ENCODE measurements around the gene CAPN8. TPM values are rescaled to one million over a fixed set of nuclear protein-coding genes. Genes with fewer than 3 reads are reported as not detected.

Gene CAPN8
- total and polyA plus RNA-seq, 10 donors = 0.08 to 0.73 TPM; not detected in 8

DNA sequence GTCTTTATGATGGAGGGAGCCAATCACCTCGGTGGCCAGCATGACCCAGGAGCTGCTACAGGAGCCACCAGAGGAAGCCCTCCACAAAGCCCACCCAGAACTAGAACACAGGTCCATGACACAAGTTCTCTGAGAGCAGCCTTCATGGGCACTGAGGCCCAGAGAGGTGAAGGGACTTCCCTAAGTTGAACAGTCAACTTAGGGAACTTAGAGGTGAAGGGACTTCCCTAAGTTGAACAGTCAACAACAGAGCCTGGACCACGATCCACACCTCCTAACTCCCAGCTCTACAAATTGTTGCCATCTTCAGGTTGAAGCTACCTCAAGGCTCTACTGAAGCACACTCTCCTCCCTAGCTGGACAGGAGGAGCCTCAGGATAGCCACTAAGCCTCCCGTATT, 139.5 kb downstream of the CAPN8 start:
- no peak overlapping the region for H3K27ac ChIP-seq
- H3K9me3 ChIP-seq = peaks cover 0 to 14% (median 6%) of the 10 kb centered on the region in 8 donors
- no peak for DNase-seq
- intact Hi-C loops (cut with DNase I; ENCODE audit: low total_unique reads) = no loop called here
- 68 to 90% (median 74%) methylated on average over 3 of the region's 3 CpGs for WGBS, 5 donors
- TF ChIP-seq POLR2A (IDR thresholded peaks at IDR 0.05) (no peak), POLR2AphosphoS5 (IDR thresholded peaks at IDR 0.05) (no peak)
- TF ChIP-seq, protein P1, sequence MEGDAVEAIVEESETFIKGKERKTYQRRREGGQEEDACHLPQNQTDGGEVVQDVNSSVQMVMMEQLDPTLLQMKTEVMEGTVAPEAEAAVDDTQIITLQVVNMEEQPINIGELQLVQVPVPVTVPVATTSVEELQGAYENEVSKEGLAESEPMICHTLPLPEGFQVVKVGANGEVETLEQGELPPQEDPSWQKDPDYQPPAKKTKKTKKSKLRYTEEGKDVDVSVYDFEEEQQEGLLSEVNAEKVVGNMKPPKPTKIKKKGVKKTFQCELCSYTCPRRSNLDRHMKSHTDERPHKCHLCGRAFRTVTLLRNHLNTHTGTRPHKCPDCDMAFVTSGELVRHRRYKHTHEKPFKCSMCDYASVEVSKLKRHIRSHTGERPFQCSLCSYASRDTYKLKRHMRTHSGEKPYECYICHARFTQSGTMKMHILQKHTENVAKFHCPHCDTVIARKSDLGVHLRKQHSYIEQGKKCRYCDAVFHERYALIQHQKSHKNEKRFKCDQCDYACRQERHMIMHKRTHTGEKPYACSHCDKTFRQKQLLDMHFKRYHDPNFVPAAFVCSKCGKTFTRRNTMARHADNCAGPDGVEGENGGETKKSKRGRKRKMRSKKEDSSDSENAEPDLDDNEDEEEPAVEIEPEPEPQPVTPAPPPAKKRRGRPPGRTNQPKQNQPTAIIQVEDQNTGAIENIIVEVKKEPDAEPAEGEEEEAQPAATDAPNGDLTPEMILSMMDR (IDR thresholded peaks at IDR 0.05 in 8 of 11, conservative IDR thresholded peaks at IDR 0.05 in 3 of 11) = no peak
- no peaks in the 10 kb centered on the region for H3K4me1 ChIP-seq
- H3K36me3 ChIP-seq = no peaks in the 10 kb centered on the region
- no peak overlapping the region for H3K4me3 ChIP-seq
- no peaks in the 10 kb centered on the region for H3K27me3 ChIP-seq (replicated peaks in 1 of 7)

DNA sequence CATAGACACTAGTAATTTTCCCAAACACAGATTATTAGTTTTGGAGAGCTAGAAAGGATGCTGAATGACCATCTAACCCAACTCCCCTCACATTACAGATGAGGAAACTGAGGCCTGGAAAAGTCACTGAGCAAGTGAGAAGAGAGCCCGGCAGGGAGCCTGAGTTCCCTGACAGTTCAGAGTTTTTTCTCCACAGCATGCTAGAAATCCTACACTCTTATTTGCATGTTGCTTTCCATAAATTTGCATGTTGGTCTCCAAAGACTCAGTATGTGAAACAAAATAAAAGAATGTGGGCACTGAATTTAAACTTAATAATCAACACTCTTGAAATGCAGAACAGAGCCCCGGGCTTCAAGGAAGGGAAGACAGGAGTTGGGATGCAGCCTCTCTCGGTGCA, 140.0 kb downstream of the CAPN8 start:
- intact Hi-C loops (cut with DNase I; ENCODE audit: low total_unique reads) = no loop called here
- Histone ChIP-seq H3K36me3 (no peaks in the 10 kb centered on the region), H3K27me3 (replicated peaks in 1 of 7) (no peaks in the 10 kb centered on the region), H3K27ac (no peak overlapping the region), H3K9me3 (peaks cover 0 to 14% (median 6%) of the 10 kb centered on the region in 8 donors), H3K4me3 (no peak overlapping the region), H3K4me1 (no peaks in the 10 kb centered on the region)
- DNase-seq = no peak
- TF ChIP-seq, protein P1 (IDR thresholded peaks at IDR 0.05 in 8 of 11, conservative IDR thresholded peaks at IDR 0.05 in 3 of 11) = no peak
- TF ChIP-seq POLR2AphosphoS5 (IDR thresholded peaks at IDR 0.05) = no peak
- no peak for TF ChIP-seq POLR2A (IDR thresholded peaks at IDR 0.05)
- 65 to 91% (median 85%) methylated on average over 3 of the region's 3 CpGs for WGBS, 5 donors

DNA sequence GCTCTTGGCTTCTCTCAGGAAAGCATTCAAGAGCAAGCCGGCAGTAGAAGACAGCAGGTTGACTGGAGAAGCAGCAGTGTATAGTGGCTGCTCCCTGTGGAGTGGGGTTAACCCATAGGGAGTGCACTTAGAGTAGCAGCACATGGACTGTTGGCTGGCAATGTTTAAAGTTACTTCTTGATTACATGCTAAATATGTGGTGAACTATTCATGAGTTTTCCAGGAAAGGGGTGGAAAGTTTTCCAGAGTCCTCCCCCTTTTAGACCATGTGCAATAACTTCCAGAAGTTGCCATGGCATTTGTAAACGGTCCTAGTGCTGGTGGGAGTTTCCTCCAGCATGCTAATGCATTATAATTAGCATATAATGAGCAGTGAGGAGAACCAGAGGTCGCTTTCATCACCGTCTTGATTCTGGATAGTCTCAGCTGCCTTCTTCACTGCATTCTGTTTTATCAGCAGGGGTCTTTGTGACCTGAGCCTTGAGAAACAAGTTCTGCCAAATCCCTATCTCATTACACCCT, 140.5 kb downstream of the CAPN8 start:
- intact Hi-C loops (cut with DNase I; ENCODE audit: low total_unique reads) = no loop called here
- Histone ChIP-seq H3K36me3 (no peaks in the 10 kb centered on the region), H3K4me1 (no peaks in the 10 kb centered on the region), H3K4me3 (no peak overlapping the region), H3K27me3 (replicated peaks in 1 of 7) (no peaks in the 10 kb centered on the region), H3K9me3 (peaks cover 0 to 14% (median 6%) of the 10 kb centered on the region in 8 donors), H3K27ac (no peak overlapping the region)
- no peak for DNase-seq
- 61 to 80% (median 77%) methylated on average over 4 of the region's 4 CpGs for WGBS, 5 donors
- TF ChIP-seq, protein P1 (IDR thresholded peaks at IDR 0.05 in 8 of 11, conservative IDR thresholded peaks at IDR 0.05 in 3 of 11) = no peak
- TF ChIP-seq POLR2A (IDR thresholded peaks at IDR 0.05) = no peak
- no peak for TF ChIP-seq POLR2AphosphoS5 (IDR thresholded peaks at IDR 0.05)

DNA sequence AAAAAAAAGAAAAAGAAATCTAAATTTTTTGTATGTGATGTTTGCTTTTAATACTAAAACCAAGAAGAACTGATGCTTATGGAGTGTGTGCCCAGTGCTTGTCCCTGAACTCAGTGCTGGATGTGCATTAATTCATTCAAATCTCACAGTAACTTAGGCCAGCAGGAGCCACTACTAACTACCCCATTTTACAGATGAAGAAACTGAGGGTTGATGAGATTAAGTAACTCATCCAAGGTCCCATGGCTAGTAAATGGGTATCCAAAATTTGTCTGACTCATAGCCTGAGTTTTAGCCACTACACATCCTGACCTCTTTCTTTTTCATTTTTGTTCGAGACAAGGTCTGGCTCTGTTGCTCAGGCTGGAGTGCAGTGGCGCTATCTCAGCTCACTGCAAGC, 144.4 kb downstream of the CAPN8 start:
- no peaks in the 10 kb centered on the region for H3K4me1 ChIP-seq
- H3K27me3 ChIP-seq (replicated peaks in 1 of 7) = peaks cover 0 to 7% (median 0%) of the 10 kb centered on the region in 7 donors
- no peak for TF ChIP-seq POLR2AphosphoS5 (IDR thresholded peaks at IDR 0.05)
- no peak for TF ChIP-seq POLR2A (IDR thresholded peaks at IDR 0.05)
- TF ChIP-seq, protein P1 (IDR thresholded peaks at IDR 0.05 in 8 of 11, conservative IDR thresholded peaks at IDR 0.05 in 3 of 11) = no peak
- no peak overlapping the region for H3K27ac ChIP-seq
- intact Hi-C loops (cut with DNase I; ENCODE audit: low total_unique reads) = no loop called here
- H3K9me3 ChIP-seq = no peaks in the 10 kb centered on the region
- H3K36me3 ChIP-seq = no peaks in the 10 kb centered on the region
- DNase-seq = no peak
- 83 to 96% (median 90%) methylated on average over 2 of the region's 2 CpGs for WGBS, 5 donors
- no peak overlapping the region for H3K4me3 ChIP-seq

Data from spleen (tissue), 11 donors.